Mammary epithelial cell (primary cell): ENCODE measurements around the gene ANKRD6.

Experiments
- EZH2 ChIP-seq: IDR thresholded peaks from 2 replicates; pipeline ENCODE4 v1.6.1; 2012; ENCODE audit warnings: low read length, inconsistent platforms, borderline replicate concordance
- TF ChIP-seq, protein P1 (sequence below), 2 donors: IDR thresholded peaks in 1 of 2; conservative IDR thresholded peaks in 1 of 2; 2 replicates each; pipeline ENCODE4 v1.5.1; 2011 to 2012; ENCODE audit warnings: inconsistent platforms in 2 of 2, low read length in 2 of 2, mild to moderate bottlenecking in 2 of 2, control low read depth in 1 of 2, low read depth in 1 of 2; ENCODE audit not compliant: insufficient read depth in 1 of 2; ENCODE audit errors: extremely low read depth in 1 of 2

DNA sequence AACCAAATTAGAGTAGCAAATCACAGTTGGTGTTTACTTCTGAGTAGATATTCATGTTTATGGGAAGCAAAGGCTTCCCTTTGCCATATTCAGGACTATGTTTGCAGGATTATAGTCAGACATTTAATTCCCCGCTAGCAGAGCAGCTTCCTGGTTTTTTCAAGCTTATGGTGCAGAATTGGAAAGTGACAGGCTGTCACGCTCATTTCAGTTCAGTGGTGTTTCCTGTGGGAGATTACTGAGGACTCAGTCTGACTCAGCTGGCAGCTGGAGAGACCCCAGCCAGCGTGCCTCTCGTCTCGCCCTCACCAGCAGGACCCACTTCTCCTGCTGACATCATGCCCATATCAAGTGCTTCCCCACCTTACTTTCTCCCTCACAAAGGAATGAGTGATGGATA is 120.5 kb downstream of the ANKRD6 start:
- TF ChIP-seq, protein P1, sequence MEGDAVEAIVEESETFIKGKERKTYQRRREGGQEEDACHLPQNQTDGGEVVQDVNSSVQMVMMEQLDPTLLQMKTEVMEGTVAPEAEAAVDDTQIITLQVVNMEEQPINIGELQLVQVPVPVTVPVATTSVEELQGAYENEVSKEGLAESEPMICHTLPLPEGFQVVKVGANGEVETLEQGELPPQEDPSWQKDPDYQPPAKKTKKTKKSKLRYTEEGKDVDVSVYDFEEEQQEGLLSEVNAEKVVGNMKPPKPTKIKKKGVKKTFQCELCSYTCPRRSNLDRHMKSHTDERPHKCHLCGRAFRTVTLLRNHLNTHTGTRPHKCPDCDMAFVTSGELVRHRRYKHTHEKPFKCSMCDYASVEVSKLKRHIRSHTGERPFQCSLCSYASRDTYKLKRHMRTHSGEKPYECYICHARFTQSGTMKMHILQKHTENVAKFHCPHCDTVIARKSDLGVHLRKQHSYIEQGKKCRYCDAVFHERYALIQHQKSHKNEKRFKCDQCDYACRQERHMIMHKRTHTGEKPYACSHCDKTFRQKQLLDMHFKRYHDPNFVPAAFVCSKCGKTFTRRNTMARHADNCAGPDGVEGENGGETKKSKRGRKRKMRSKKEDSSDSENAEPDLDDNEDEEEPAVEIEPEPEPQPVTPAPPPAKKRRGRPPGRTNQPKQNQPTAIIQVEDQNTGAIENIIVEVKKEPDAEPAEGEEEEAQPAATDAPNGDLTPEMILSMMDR (conservative IDR thresholded peaks at IDR 0.05 in 1 of 2, IDR thresholded peaks at IDR 0.05 in 1 of 2; ENCODE audit: extremely low read depth in 1 of 2, insufficient read depth in 1 of 2, low read depth in 1 of 2, low read length in 2 of 2): no peak
- no peak for TF ChIP-seq EZH2
